HepG2 (cell line): Measurements from ENCODE around the gene P2RX6.

ENCODE experiments used
- CBFB ChIP-seq: sonication (generic); formaldehyde crosslinking; IDR thresholded peaks from 2 replicates; pipeline ENCODE4 v1.4.0; 2020; ENCODE audit warnings: missing genetic modification reagents
- HDAC1 ChIP-seq: sonication (generic); formaldehyde crosslinking; IDR thresholded peaks from 2 replicates; pipeline ENCODE4 v1.5.1; 2020; ENCODE audit warnings: mild to moderate bottlenecking, missing genetic modification reagents
- MEIS2 ChIP-seq: sonication (generic); formaldehyde crosslinking; IDR thresholded peaks from 2 replicates; pipeline ENCODE4 v1.9.0; 2021; ENCODE audit warnings: mild to moderate bottlenecking, missing genetic modification reagents
- SP1 ChIP-seq, 2 experiments: fragments of 450-650 bp in 1 of 2; sonication (generic) in 1 of 2; formaldehyde crosslinking in 1 of 2; IDR thresholded peaks; 2 replicates each; pipeline versions ENCODE4 v1.4.0 to v1.6.1; 2016 to 2020; ENCODE audit warnings: missing genetic modification reagents in 1 of 2
- ZBTB3 ChIP-seq: sonication (generic); formaldehyde crosslinking; IDR thresholded peaks from 2 replicates; pipeline ENCODE4 v1.4.0; 2020; ENCODE audit warnings: low read depth, mild to moderate bottlenecking, moderate library complexity, missing genetic modification reagents, borderline replicate concordance
- ZNF331 ChIP-seq: sonication (generic); formaldehyde crosslinking; IDR thresholded peaks from 2 replicates; pipeline ENCODE4 v1.4.0; 2020; ENCODE audit warnings: missing genetic modification reagents
- TF ChIP-seq, protein P1 (sequence below): sonication (generic); formaldehyde crosslinking; IDR thresholded peaks from 2 replicates; pipeline ENCODE4 v1.5.1; 2020; ENCODE audit warnings: mild to moderate bottlenecking, missing genetic modification reagents, moderate library complexity
- TF ChIP-seq, protein P2 (sequence below): sonication (generic); formaldehyde crosslinking; IDR thresholded peaks from 2 replicates; pipeline ENCODE4 v1.5.1; 2020; ENCODE audit warnings: missing genetic modification reagents, mild to moderate bottlenecking, borderline replicate concordance

DNA sequence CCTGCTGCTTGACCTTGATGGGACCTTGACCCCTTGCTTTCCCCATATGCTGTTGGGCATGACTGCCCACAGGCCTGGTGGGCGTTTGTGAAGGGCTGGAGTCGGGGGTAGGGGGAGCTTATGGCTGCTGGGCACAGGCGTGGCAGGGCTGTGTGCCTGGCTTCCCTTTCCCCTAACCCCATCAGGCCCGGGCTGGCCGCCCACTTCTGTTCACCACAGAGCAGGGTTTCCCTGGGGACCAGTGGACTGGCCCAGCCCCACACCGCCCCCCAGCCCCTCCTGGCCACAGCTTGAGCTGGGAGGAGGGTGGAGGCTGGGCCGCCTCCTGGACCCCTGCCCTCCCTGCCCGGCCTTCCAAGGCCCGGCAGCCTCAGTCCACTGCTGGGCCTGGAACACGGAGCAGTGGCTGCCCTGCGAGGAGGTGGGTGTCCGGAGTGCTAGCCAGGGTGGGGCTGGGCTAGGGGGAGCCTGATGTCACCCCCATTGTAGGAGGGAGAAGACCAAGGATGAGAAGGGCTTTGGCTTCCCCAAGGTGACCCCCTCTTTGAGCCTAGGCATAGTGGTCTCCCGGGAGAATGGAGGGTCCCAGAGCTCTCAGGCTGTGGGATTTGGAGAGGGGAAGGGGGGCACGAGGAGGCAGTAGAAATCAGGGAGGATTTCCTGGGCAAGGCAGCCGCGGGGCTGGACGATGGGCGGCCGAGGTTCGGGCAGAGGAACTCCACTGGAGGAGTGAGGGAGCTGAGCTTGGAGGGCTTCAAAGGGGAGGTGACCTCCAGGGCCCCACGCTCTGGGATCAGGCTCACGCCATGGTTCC lies 47.9 kb upstream of the P2RX6 start, which contains the start of gene AIFM3:
- TF ChIP-seq MEIS2 (no peak), CBFB (CRISPR knock-in tag) (no peak), HDAC1 (CRISPR knock-in tag) (no peak), ZNF331 (no peak), SP1 (IDR thresholded peaks at IDR 0.05) (no peak), SP1 (CRISPR knock-in tag; IDR thresholded peaks at IDR 0.05) (no peak), ZBTB3 (CRISPR knock-in tag) (no peak)
- TF ChIP-seq, protein P1, sequence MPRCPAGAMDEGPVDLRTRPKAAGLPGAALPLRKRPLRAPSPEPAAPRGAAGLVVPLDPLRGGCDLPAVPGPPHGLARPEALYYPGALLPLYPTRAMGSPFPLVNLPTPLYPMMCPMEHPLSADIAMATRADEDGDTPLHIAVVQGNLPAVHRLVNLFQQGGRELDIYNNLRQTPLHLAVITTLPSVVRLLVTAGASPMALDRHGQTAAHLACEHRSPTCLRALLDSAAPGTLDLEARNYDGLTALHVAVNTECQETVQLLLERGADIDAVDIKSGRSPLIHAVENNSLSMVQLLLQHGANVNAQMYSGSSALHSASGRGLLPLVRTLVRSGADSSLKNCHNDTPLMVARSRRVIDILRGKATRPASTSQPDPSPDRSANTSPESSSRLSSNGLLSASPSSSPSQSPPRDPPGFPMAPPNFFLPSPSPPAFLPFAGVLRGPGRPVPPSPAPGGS, result no peak
- TF ChIP-seq, protein P2, sequence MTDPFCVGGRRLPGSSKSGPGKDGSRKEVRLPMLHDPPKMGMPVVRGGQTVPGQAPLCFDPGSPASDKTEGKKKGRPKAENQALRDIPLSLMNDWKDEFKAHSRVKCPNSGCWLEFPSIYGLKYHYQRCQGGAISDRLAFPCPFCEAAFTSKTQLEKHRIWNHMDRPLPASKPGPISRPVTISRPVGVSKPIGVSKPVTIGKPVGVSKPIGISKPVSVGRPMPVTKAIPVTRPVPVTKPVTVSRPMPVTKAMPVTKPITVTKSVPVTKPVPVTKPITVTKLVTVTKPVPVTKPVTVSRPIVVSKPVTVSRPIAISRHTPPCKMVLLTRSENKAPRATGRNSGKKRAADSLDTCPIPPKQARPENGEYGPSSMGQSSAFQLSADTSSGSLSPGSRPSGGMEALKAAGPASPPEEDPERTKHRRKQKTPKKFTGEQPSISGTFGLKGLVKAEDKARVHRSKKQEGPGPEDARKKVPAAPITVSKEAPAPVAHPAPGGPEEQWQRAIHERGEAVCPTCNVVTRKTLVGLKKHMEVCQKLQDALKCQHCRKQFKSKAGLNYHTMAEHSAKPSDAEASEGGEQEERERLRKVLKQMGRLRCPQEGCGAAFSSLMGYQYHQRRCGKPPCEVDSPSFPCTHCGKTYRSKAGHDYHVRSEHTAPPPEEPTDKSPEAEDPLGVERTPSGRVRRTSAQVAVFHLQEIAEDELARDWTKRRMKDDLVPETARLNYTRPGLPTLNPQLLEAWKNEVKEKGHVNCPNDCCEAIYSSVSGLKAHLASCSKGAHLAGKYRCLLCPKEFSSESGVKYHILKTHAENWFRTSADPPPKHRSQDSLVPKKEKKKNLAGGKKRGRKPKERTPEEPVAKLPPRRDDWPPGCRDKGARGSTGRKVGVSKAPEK (CRISPR knock-in tag), result no peak
